SU-DHL-6 (cell line): Measurements from ENCODE around the gene NGF.

Experiments
- H2AFZ ChIP-seq: fragments of 200-600 bp; sonication (generic); 2 replicates; pipeline ENCODE4 v1.6.1; 2014; ENCODE audit warnings: low read depth, mild to moderate bottlenecking, moderate library complexity, mixed read lengths, antibody characterized with exemption, low read length; ENCODE audit not compliant: severe bottlenecking
- H3F3A ChIP-seq: fragments of 200-600 bp; shearing (Covaris generic); 2 replicates; pipeline ENCODE4 v1.6.0; 2016; ENCODE audit warnings: antibody characterized with exemption, mild to moderate bottlenecking; ENCODE audit not compliant: insufficient read depth
- H3K27ac ChIP-seq: fragments of 200-600 bp; sonication (generic); 2 replicates; pipeline ENCODE4 v1.5.1; 2016; ENCODE audit warnings: low read depth, mild to moderate bottlenecking, low read length, moderate library complexity, mixed read lengths
- H3K27me3 ChIP-seq: fragments of 200-600 bp; sonication (generic), shearing (Covaris generic); 2 replicates; pipeline ENCODE4 v1.6.0; 2014; ENCODE audit warnings: mild to moderate bottlenecking, low read length
- H3K36me3 ChIP-seq: fragments of 200-600 bp; sonication (generic); 2 replicates; pipeline ENCODE4 v1.6.1; 2014; ENCODE audit warnings: mild to moderate bottlenecking, low read length, mixed read lengths
- H3K4me2 ChIP-seq: fragments of 300-600, 200-600 bp; shearing (Covaris generic), sonication (generic); 2 replicates; pipeline ENCODE4 v1.6.0; 2014; ENCODE audit warnings: low read length, low read depth, mild to moderate bottlenecking; ENCODE audit not compliant: poor library complexity, severe bottlenecking
- H3K4me3 ChIP-seq: fragments of 200-600 bp; sonication (generic); 2 replicates; pipeline ENCODE4 v1.5.1; 2014; ENCODE audit warnings: antibody characterized with exemption, low read length, mild to moderate bottlenecking, mixed read lengths; ENCODE audit not compliant: insufficient read depth, poor library complexity, severe bottlenecking
- H3K79me2 ChIP-seq: fragments of 200-600 bp; sonication (generic); 2 replicates; pipeline ENCODE4 v1.6.1; 2014; ENCODE audit warnings: mild to moderate bottlenecking, low read length, moderate library complexity; ENCODE audit not compliant: insufficient read depth
- H3K9ac ChIP-seq: fragments of 200-600 bp; sonication (generic); 2 replicates; pipeline ENCODE4 v1.7.0; 2014; ENCODE audit warnings: mild to moderate bottlenecking, low read length
- H3K9me2 ChIP-seq: fragments of 200-600 bp; sonication (generic); replicated peaks from 2 replicates; pipeline ENCODE4 v1.6.1; 2014; ENCODE audit warnings: low read length; ENCODE audit not compliant: insufficient read depth
- H3K9me3 ChIP-seq: fragments of 200-600 bp; sonication (generic); 2 replicates; pipeline ENCODE4 v1.6.1; 2014; ENCODE audit warnings: low read length, mixed read lengths; ENCODE audit not compliant: insufficient read depth
- H4K20me1 ChIP-seq: fragments of 200-600 bp; sonication (generic); 2 replicates; pipeline ENCODE4 v1.6.1; 2014; ENCODE audit warnings: low read depth, mild to moderate bottlenecking, antibody characterized with exemption, low read length, moderate library complexity, mixed read lengths
- CTCF ChIP-seq: fragments of 200-600 bp; sonication (generic); IDR thresholded peaks from one replicate; pipeline ENCODE4 v1.5.1; 2017; ENCODE audit warnings: antibody characterized with exemption, mild to moderate bottlenecking, low read length, moderate library complexity; ENCODE audit not compliant: insufficient read depth, poor library complexity, severe bottlenecking
- EZH2phosphoT487 ChIP-seq: fragments of 200-600 bp; sonication (generic), shearing (Covaris generic); conservative IDR thresholded peaks from 2 replicates; pipeline ENCODE4 v1.6.1; 2018; ENCODE audit warnings: mild to moderate bottlenecking, antibody characterized with exemption, low read length, moderate library complexity, mixed read lengths

Gene NGF

GRCh38 chr1:115266729-115267421 lies 71.2 kb downstream of the NGF start:
- TF ChIP-seq EZH2phosphoT487 (no peak), CTCF (no peak)
- H3K36me3 ChIP-seq: no peaks in the 10 kb centered on the region
- H3K4me3 ChIP-seq: no peak overlapping the region
- H3K9ac ChIP-seq: no peak overlapping the region
- no peaks in the 10 kb centered on the region for H3K9me3 ChIP-seq
- no peaks in the 10 kb centered on the region for H3K79me2 ChIP-seq
- H3K4me2 ChIP-seq: no peak overlapping the region
- no peaks in the 10 kb centered on the region for H3K9me2 ChIP-seq
- no peaks in the 10 kb centered on the region for H4K20me1 ChIP-seq
- no peak overlapping the region for H2AFZ ChIP-seq
- no peaks in the 10 kb centered on the region for H3F3A ChIP-seq
- H3K27me3 ChIP-seq: no peaks in the 10 kb centered on the region
- no peak overlapping the region for H3K27ac ChIP-seq

DNA sequence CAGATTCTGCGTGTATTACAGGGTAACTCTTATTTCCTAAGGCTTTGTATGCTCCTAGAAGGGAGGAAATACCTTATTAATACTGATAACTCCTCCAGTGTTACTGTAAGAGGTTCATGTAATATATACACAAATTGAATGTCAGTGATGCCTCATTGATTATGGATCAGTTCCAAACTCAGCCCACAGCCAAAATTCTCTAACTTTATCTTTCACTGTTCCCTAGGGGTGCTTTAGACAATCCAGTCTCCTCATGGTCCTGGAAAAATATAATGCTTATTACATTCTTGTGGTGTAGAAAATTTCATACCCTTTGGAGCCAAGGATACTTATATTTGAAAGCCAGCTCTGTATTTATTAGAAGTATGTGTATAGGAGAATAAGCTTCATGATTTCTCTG lies 73.0 kb downstream of the NGF start:
- no peak overlapping the region for H3K4me3 ChIP-seq
- no peaks in the 10 kb centered on the region for H3K9me2 ChIP-seq
- H3F3A ChIP-seq: no peaks in the 10 kb centered on the region
- H3K4me2 ChIP-seq: no peak overlapping the region
- no peaks in the 10 kb centered on the region for H3K79me2 ChIP-seq
- no peaks in the 10 kb centered on the region for H3K27me3 ChIP-seq
- no peaks in the 10 kb centered on the region for H4K20me1 ChIP-seq
- no peaks in the 10 kb centered on the region for H3K36me3 ChIP-seq
- H2AFZ ChIP-seq: no peak overlapping the region
- no peak overlapping the region for H3K9ac ChIP-seq
- H3K9me3 ChIP-seq: no peaks in the 10 kb centered on the region
- TF ChIP-seq EZH2phosphoT487: no peak
- TF ChIP-seq CTCF: no peak
- no peak overlapping the region for H3K27ac ChIP-seq

DNA sequence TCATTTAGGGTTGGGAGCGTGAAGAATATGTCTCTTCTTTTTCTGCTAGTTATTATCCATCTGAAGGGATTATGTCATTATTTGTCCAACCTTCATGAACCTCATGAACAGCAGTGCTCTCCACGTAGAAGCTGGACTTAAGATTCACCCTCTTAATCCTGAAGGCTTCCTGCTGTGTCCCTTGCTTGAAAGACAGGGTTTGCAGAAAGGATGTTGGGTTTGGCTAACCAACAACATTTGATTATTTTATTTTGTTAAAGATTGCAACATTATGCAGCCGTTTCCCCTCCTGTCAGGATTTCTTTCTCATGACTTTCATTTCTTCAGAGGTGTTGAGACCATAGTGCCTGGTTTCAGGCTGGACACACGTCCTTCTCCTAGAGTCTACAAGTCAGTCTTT lies 75.2 kb downstream of the NGF start:
- Histone ChIP-seq H3K9ac (no peak overlapping the region), H3K36me3 (no peaks in the 10 kb centered on the region), H3K9me3 (peaks cover 11% of the 10 kb centered on the region; the same call in 1 of the 2 replicates), H4K20me1 (no peaks in the 10 kb centered on the region), H3K27ac (no peak overlapping the region), H3K79me2 (no peaks in the 10 kb centered on the region), H3F3A (no peaks in the 10 kb centered on the region), H3K4me3 (no peak overlapping the region), H2AFZ (no peak overlapping the region), H3K9me2 (no peaks in the 10 kb centered on the region), H3K27me3 (no peaks in the 10 kb centered on the region), H3K4me2 (no peak overlapping the region)
- TF ChIP-seq EZH2phosphoT487 (no peak), CTCF (no peak)
